ENCODE measurements around the gene FANK1.

FANK1 gene

GRCh38 chr10:125961743-125962142 lies 65.4 kb downstream of the FANK1 start:
- H3K4me2 ChIP-seq (ENCODE audit: low read depth, low read length): no peak overlapping the region
- H3K9ac ChIP-seq (ENCODE audit: low read length): no peak overlapping the region
- no peaks in the 10 kb centered on the region for H3K79me2 ChIP-seq (ENCODE audit: low read length)
- DNase-seq: no peak
- TF ChIP-seq CTCF (IDR thresholded peaks at IDR 0.05; ENCODE audit: low read length) (no peak), EZH2phosphoT487 (IDR thresholded peaks at IDR 0.05; ENCODE audit: low read length) (no peak), EZH2 (optimal IDR thresholded peaks at IDR 0.05; ENCODE audit: low read depth, low read length) (no peak)
- no peaks in the 10 kb centered on the region for H3F3A ChIP-seq (ENCODE audit: insufficient read depth, low read length)
- H3K9me2 ChIP-seq (replicated peaks; ENCODE audit: insufficient read depth, low read length): no peaks in the 10 kb centered on the region
- H3K9me3 ChIP-seq (replicated peaks; ENCODE audit: insufficient read depth, low read length): no peaks in the 10 kb centered on the region
- no peak overlapping the region for H2AFZ ChIP-seq (ENCODE audit: low read length)
- no peak overlapping the region for H3K27ac ChIP-seq (ENCODE audit: low read length)
- no peak overlapping the region for H3K4me3 ChIP-seq (ENCODE audit: low read length)
- no peaks in the 10 kb centered on the region for H3K4me1 ChIP-seq (ENCODE audit: low read length)
- no peaks in the 10 kb centered on the region for H3K36me3 ChIP-seq (replicated peaks; ENCODE audit: insufficient read depth, low read length)
- H4K20me1 ChIP-seq (ENCODE audit: insufficient read depth, low read length): no peaks in the 10 kb centered on the region
- no peaks in the 10 kb centered on the region for H3K27me3 ChIP-seq (replicated peaks; ENCODE audit: insufficient read depth, low read length)

GRCh38 chr10:125962200-125962599 lies 65.8 kb downstream of the FANK1 start:
- no peak overlapping the region for H3K9ac ChIP-seq (ENCODE audit: low read length)
- TF ChIP-seq EZH2 (optimal IDR thresholded peaks at IDR 0.05; ENCODE audit: low read depth, low read length): no peak
- no peak for TF ChIP-seq CTCF (IDR thresholded peaks at IDR 0.05; ENCODE audit: low read length)
- TF ChIP-seq EZH2phosphoT487 (IDR thresholded peaks at IDR 0.05; ENCODE audit: low read length): no peak
- no peaks in the 10 kb centered on the region for H3K9me2 ChIP-seq (replicated peaks; ENCODE audit: insufficient read depth, low read length)
- H3F3A ChIP-seq (ENCODE audit: insufficient read depth, low read length): no peaks in the 10 kb centered on the region
- H4K20me1 ChIP-seq (ENCODE audit: insufficient read depth, low read length): no peaks in the 10 kb centered on the region
- no peak overlapping the region for H3K4me2 ChIP-seq (ENCODE audit: low read depth, low read length)
- no peak overlapping the region for H2AFZ ChIP-seq (ENCODE audit: low read length)
- H3K79me2 ChIP-seq (ENCODE audit: low read length): no peaks in the 10 kb centered on the region
- DNase-seq: no peak
- H3K4me3 ChIP-seq (ENCODE audit: low read length): no peak overlapping the region
- no peaks in the 10 kb centered on the region for H3K27me3 ChIP-seq (replicated peaks; ENCODE audit: insufficient read depth, low read length)
- no peaks in the 10 kb centered on the region for H3K36me3 ChIP-seq (replicated peaks; ENCODE audit: insufficient read depth, low read length)
- H3K9me3 ChIP-seq (replicated peaks; ENCODE audit: insufficient read depth, low read length): no peaks in the 10 kb centered on the region
- H3K4me1 ChIP-seq (ENCODE audit: low read length): no peaks in the 10 kb centered on the region
- H3K27ac ChIP-seq (ENCODE audit: low read length): no peak overlapping the region

GRCh38 chr10:125964558-125964957 lies 68.2 kb downstream of the FANK1 start:
- Histone ChIP-seq H3K36me3 (replicated peaks; ENCODE audit: insufficient read depth, low read length) (no peaks in the 10 kb centered on the region), H3K9me2 (replicated peaks; ENCODE audit: insufficient read depth, low read length) (no peaks in the 10 kb centered on the region), H3K4me2 (ENCODE audit: low read depth, low read length) (no peak overlapping the region), H3K4me1 (ENCODE audit: low read length) (no peaks in the 10 kb centered on the region), H3K79me2 (ENCODE audit: low read length) (no peaks in the 10 kb centered on the region), H3K4me3 (ENCODE audit: low read length) (no peak overlapping the region), H3K27ac (ENCODE audit: low read length) (no peak overlapping the region), H3K9me3 (replicated peaks; ENCODE audit: insufficient read depth, low read length) (no peaks in the 10 kb centered on the region), H2AFZ (ENCODE audit: low read length) (no peak overlapping the region), H3K27me3 (replicated peaks; ENCODE audit: insufficient read depth, low read length) (no peaks in the 10 kb centered on the region), H4K20me1 (ENCODE audit: insufficient read depth, low read length) (no peaks in the 10 kb centered on the region), H3F3A (ENCODE audit: insufficient read depth, low read length) (no peaks in the 10 kb centered on the region), H3K9ac (ENCODE audit: low read length) (no peak overlapping the region)
- TF ChIP-seq EZH2 (optimal IDR thresholded peaks at IDR 0.05; ENCODE audit: low read depth, low read length) (no peak), CTCF (IDR thresholded peaks at IDR 0.05; ENCODE audit: low read length) (no peak), EZH2phosphoT487 (IDR thresholded peaks at IDR 0.05; ENCODE audit: low read length) (no peak)
- DNase-seq: no peak

Measured in MM.1S (cell line).